SK-N-SH treated with all-trans-retinoic acid at 6 μM for 48 hours (cell line): ENCODE results near the gene ZFP28.

ENCODE experiments used
- RARB ChIP-seq: fragments of 250-450 bp; sonication (Bioruptor Pico); IDR thresholded peaks from 2 replicates; pipeline ENCODE4 v1.8.0; 2021; ENCODE audit warnings: mild to moderate bottlenecking, moderate library complexity
- TOX ChIP-seq: fragments of 250-450 bp; sonication (Bioruptor Pico); IDR thresholded peaks from 2 replicates; pipeline ENCODE4 v1.8.0; 2021; ENCODE audit warnings: mild to moderate bottlenecking, moderate library complexity, borderline replicate concordance
- ZFP30 ChIP-seq: fragments of 450-650 bp; formaldehyde crosslinking; IDR thresholded peaks from 2 replicates; pipeline ENCODE4 v1.5.0; 2022; ENCODE audit warnings: mild to moderate bottlenecking, moderate library complexity
- ZNF565 ChIP-seq: fragments of 450-650 bp; formaldehyde crosslinking; conservative IDR thresholded peaks from 2 replicates; pipeline ENCODE4 v1.5.0; 2020; ENCODE audit warnings: low read depth, mild to moderate bottlenecking, moderate library complexity
- TF ChIP-seq, protein P1 (sequence below): fragments of 250-450 bp; sonication (Bioruptor Pico); IDR thresholded peaks from 2 replicates; pipeline ENCODE4 v1.8.0; 2020; ENCODE audit warnings: mild to moderate bottlenecking, moderate library complexity, borderline replicate concordance
- TF ChIP-seq, protein P2 (sequence below): fragments of 250-450 bp; sonication (Bioruptor Pico); IDR thresholded peaks from 2 replicates; pipeline ENCODE4 v1.5.1; 2020; ENCODE audit warnings: low read depth, mild to moderate bottlenecking, moderate library complexity

DNA sequence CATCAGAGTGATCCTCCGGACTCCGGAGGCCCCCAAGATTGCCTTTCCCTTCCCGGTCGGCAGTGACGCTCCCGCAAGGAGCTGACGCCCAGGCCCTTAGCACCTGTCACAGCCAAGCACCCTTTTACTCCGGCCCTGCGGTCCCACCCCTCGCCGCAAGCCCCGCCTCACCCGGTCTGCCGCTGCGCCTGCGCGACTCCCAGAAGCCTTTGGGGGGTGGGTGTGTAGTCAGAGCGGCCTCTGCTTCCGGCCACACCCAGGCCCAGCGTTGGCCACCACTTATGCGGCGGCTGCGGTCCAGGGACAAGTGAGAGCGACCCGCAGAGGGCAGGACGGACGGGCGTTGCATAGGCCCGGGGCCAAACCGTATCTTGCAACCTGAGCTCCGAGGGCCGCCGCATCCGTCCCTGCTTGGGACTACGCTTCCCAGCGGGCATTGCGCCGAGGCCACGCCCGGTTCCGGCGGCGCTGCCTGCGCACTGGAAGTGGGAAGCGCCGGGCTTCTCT, 441 bp upstream of the ZFP28 start:
- TF ChIP-seq TOX (no peak), ZNF565 (no peak), RARB (CRISPR knock-in tag) (no peak), ZFP30 (CRISPR knock-in tag) (no peak)
- TF ChIP-seq, protein P1, sequence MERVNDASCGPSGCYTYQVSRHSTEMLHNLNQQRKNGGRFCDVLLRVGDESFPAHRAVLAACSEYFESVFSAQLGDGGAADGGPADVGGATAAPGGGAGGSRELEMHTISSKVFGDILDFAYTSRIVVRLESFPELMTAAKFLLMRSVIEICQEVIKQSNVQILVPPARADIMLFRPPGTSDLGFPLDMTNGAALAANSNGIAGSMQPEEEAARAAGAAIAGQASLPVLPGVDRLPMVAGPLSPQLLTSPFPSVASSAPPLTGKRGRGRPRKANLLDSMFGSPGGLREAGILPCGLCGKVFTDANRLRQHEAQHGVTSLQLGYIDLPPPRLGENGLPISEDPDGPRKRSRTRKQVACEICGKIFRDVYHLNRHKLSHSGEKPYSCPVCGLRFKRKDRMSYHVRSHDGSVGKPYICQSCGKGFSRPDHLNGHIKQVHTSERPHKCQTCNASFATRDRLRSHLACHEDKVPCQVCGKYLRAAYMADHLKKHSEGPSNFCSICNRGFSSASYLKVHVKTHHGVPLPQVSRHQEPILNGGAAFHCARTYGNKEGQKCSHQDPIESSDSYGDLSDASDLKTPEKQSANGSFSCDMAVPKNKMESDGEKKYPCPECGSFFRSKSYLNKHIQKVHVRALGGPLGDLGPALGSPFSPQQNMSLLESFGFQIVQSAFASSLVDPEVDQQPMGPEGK (CRISPR knock-in tag): no peak
- TF ChIP-seq, protein P2, sequence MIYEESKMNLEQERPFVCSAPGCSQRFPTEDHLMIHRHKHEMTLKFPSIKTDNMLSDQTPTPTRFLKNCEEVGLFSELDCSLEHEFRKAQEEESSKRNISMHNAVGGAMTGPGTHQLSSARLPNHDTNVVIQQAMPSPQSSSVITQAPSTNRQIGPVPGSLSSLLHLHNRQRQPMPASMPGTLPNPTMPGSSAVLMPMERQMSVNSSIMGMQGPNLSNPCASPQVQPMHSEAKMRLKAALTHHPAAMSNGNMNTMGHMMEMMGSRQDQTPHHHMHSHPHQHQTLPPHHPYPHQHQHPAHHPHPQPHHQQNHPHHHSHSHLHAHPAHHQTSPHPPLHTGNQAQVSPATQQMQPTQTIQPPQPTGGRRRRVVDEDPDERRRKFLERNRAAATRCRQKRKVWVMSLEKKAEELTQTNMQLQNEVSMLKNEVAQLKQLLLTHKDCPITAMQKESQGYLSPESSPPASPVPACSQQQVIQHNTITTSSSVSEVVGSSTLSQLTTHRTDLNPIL (CRISPR knock-in tag): no peak
